NCI-H1417 (cell line): ENCODE results near the gene EXOC2.

Experiments
- DNase-seq, 3 experiments: peaks; one replicate each; lab custom pipeline; 2025; lab: John Stamatoyannopoulos, UW

Gene EXOC2

GRCh38 chr6:444653-445275 lies 248.2 kb downstream of the EXOC2 start:
- peak in 1 of 3 experiments; percentile 26 for DNase-seq

DNA sequence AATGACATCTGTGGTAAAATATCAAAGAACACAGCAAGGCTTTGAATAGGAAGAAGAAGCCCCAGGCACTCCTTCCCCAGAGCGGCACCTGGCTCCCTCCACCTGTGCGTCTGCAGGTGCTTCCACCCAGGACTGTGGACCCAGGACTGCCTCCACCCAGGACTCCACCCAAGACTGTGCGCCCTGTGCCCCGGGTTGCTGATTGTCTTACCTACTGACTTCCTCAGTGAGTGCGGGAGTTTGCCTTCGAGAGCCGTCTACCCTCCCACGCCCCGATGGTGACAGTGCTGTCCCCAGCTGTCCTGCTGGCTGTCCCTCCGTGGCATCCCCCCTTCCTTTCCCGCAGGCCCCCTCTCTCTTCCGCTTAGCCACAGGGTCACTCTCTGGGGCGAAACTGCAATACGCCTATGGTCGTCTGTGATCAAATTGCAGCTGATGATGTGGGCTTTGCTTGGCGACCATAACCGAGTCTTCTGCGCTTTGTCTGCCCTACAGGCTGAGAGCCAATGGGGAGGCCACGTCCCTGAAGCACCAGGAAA lies 249.2 kb downstream of the EXOC2 start:
- no peak for DNase-seq

- no peak for DNase-seq
Observed at GRCh38 chr6:441126-441920, 251.6 kb downstream of the EXOC2 start.

DNA sequence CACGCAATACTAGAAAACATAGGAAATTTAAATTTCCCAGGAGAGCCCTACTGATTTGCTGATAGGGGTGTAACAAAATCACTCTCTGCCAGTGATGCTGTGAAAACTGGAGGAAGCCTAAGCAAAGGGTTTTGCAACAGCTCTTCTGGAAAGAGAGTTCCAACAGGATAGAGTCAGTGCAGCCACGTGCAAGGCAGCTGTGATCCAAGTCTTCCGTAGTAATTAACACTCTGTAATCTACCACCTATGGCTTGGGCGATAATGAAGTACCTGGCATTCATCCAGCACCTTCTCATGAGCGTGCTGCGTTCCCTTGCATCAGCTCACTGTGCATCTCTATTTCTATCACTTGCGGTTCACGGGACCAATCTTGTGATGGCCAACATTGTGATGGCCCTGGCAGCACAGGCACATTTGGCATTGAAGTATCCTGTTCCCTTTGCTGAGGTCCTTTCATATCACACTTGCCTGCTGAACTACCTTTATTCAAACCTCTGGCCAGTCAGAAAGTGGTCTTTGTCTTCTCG lies 253.2 kb downstream of the EXOC2 start:
- DNase-seq = peak in 2 of 3 experiments; percentile 49 to 83

GRCh38 chr6:438634-439170 lies 254.2 kb downstream of the EXOC2 start:
- no peak for DNase-seq

DNA sequence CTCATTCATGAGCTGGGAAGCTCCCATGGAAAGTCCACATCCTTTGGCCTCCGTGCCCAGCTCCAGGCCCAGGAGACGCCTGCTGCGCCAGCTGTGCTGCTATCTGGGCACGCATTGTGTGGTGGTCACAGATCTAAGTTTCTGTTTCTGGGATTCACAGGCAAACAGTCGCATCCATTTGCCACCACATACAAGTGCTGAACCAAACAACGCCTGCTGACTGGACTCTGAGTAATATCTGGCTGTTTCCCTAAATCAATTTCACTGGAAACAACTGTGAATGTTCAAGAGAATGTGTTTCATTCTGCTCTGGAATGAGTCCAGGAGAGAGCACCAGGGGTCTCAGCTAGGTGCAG lies 255.9 kb downstream of the EXOC2 start:
- DNase-seq = no peak

DNA sequence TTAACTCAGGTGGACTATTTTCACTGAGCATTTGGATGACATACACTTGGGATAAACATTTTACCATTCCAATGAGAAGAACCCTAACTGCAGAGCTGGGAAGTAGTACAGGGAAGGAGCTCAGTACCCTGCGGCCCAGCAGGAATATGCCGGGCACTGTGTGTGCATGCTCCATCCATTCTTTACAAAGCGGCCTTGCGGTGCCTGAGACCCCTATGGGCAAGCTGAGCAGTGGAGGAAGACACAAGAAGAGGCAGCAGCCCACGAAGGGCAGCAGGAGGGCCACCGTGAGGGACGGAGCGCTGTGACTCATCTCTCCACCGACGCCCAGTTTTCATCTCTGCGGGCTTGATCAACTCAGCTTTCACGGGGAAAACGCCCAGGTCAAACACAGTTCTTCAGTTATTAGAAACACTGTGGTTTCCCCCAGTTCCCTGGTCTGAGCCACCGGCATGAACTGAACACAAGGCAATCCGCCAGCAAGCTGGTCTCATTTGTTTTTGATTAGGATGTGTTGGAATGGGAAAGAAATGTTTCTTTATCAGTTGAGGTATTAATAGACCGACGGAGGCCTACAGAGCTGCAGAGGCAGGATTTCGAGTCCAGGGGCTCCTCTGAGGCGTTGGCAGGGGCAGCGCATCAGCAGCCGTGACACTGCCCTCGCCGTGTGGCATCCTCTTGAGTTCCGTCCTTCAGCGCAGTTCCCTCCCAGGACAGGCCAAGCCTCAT lies 256.5 kb downstream of the EXOC2 start:
- no peak for DNase-seq

- no peak for DNase-seq
Observed at GRCh38 chr6:435441-436307, 257.3 kb downstream of the EXOC2 start.
